PC-3 (cell line): ENCODE data around the gene PHETA1. TPM values are rescaled to one million over a fixed set of nuclear protein-coding genes. Genes with fewer than 3 reads are reported as not detected.

Source experiments
- ATAC-seq: fragments of 200-7000 bp; cut with Tn5 transposase; 2 replicates; pipeline ENCODE4 v1.9.1; 2020; ENCODE audit warnings: mild to moderate bottlenecking, moderate library complexity
- BruUV-seq: library from RNA; stranded (reverse); fragments of 400-500 nt; replicated peaks from 2 replicates; lab custom pipeline; 2021; lab: Mats Ljungman, UMichigan
- CTCF ChIA-PET: fragments of 300-600 bp; sonication (Branson Sonifier 250); formaldehyde crosslinking; loops from one replicate; lab custom pipeline; 2022; ENCODE audit warnings: antibody characterized with exemption; lab: Charles Lee
- POLR2A ChIA-PET: fragments of 300-600 bp; sonication (Branson Sonifier 250); formaldehyde crosslinking; loops from one replicate; lab custom pipeline; 2022; ENCODE audit warnings: antibody characterized with exemption; ENCODE audit not compliant: unreplicated experiment; lab: Charles Lee
- DNase-seq: peaks from one replicate; pipeline ENCODE4 v3.0.0-alpha.2; 2015
- H2AFZ ChIP-seq: fragments of 300-600 bp; sonication (generic); 2 replicates; pipeline ENCODE4 v1.6.0; 2016; ENCODE audit warnings: antibody characterized with exemption, low read length
- H3F3A ChIP-seq: fragments of 300-600 bp; sonication (generic); one replicate; pipeline ENCODE4 v1.6.0; 2017; ENCODE audit warnings: antibody characterized with exemption, low read length, control low read depth, mild to moderate bottlenecking; ENCODE audit not compliant: unreplicated experiment
- H3K27ac ChIP-seq: fragments of 300-600 bp; sonication (generic); 2 replicates; pipeline ENCODE4 v1.5.1; 2016; ENCODE audit warnings: mild to moderate bottlenecking, low read length
- H3K27me3 ChIP-seq: fragments of 300-600 bp; sonication (generic); 2 replicates; pipeline ENCODE4 v1.6.1; 2016; ENCODE audit warnings: low read length, mixed read lengths
- H3K36me3 ChIP-seq: fragments of 300-600 bp; sonication (generic); 2 replicates; pipeline ENCODE4 v1.6.1; 2016; ENCODE audit warnings: low read depth, mixed run types, low read length, mixed read lengths
- H3K4me1 ChIP-seq: fragments of 300-600 bp; sonication (generic); 2 replicates; pipeline ENCODE4 v1.5.1; 2016; ENCODE audit warnings: low read length; ENCODE audit not compliant: insufficient read depth
- H3K4me2 ChIP-seq: fragments of 300-600 bp; sonication (generic); 2 replicates; pipeline ENCODE4 v1.6.0; 2016; ENCODE audit warnings: low read length
- H3K4me3 ChIP-seq: fragments of 300-600 bp; sonication (generic); 2 replicates; pipeline ENCODE4 v1.5.1; 2016; ENCODE audit warnings: mild to moderate bottlenecking, low read length, mixed read lengths
- H3K79me2 ChIP-seq: fragments of 300-600 bp; sonication (generic); 2 replicates; pipeline ENCODE4 v1.6.1; 2017; ENCODE audit warnings: low read length, mixed read lengths
- H3K9ac ChIP-seq: fragments of 300-600 bp; sonication (generic); 2 replicates; pipeline ENCODE4 v1.6.0; 2016; ENCODE audit warnings: mild to moderate bottlenecking, low read length
- H3K9me2 ChIP-seq: fragments of 300-600 bp; sonication (generic); replicated peaks from 2 replicates; pipeline ENCODE4 v1.6.1; 2016; ENCODE audit warnings: mixed run types, low read length, mixed read lengths
- H3K9me3 ChIP-seq: fragments of 300-600 bp; sonication (generic); 2 replicates; pipeline ENCODE4 v1.6.1; 2016; ENCODE audit warnings: low read length, mixed read lengths
- H4K20me1 ChIP-seq: fragments of 300-600 bp; sonication (generic); 2 replicates; pipeline ENCODE4 v1.6.1; 2016; ENCODE audit warnings: low read length, mixed read lengths
- EZH2 ChIP-seq: fragments of 300-600 bp; sonication (generic); IDR thresholded peaks from one replicate; pipeline ENCODE4 v1.6.1; 2017; ENCODE audit warnings: antibody characterized with exemption, mild to moderate bottlenecking, low read length; ENCODE audit not compliant: unreplicated experiment
- EZH2phosphoT487 ChIP-seq: fragments of 300-600 bp; sonication (generic); IDR thresholded peaks from 2 replicates; pipeline ENCODE4 v1.6.1; 2018; ENCODE audit warnings: mild to moderate bottlenecking, antibody characterized with exemption, low read length, borderline replicate concordance
- intact Hi-C: fragments of 100-400 bp; cut with micrococcal nuclease; formaldehyde crosslinking; loops from 2 replicates; pipeline ENCODE4 v1.9.0; 2023
- total RNA-seq: library from RNA; depleted of rRNA; stranded (reverse); fragments of >200 nt; gene quantifications from 2 replicates; pipeline ENCODE4 v1.2.3, GENCODE V29; 2014; rRNA removed

PHETA1 gene
- total RNA-seq, 1 experiment from 2014 or later: 18.6 TPM

- ChIA-PET CTCF (no interaction called here), POLR2A (no interaction called here)
- no peaks in the 10 kb centered on the region for H3K79me2 ChIP-seq
- no peak overlapping the region for H3K4me3 ChIP-seq
- BruUV-seq: no TSS peak
- H3K36me3 ChIP-seq: no peaks in the 10 kb centered on the region
- peak; percentile 17 for DNase-seq
- no peak for ATAC-seq
- H3K9me2 ChIP-seq: no peaks in the 10 kb centered on the region
- H3K27ac ChIP-seq: no peak overlapping the region
- intact Hi-C loops: loop anchor here (5.0 kb wide), 2 partner anchors 39 to 374 kb away; no protein-coding TSS in a partner anchor
- H3F3A ChIP-seq: no peaks in the 10 kb centered on the region
- H4K20me1 ChIP-seq: no peaks in the 10 kb centered on the region
- no peaks in the 10 kb centered on the region for H3K9me3 ChIP-seq
- no peak overlapping the region for H3K9ac ChIP-seq
- peaks cover 28% of the 10 kb centered on the region for H3K4me1 ChIP-seq
- H3K27me3 ChIP-seq: no peaks in the 10 kb centered on the region
- no peak overlapping the region for H3K4me2 ChIP-seq
- TF ChIP-seq EZH2phosphoT487 (no peak), EZH2 (no peak)
- H2AFZ ChIP-seq: no peak overlapping the region
Measured at GRCh38 chr12:111311011-111311410, 57.9 kb downstream of the PHETA1 start.

Other genes starting within 250 kb of the PHETA1 start
- 12.9 and 34.6 TPM in 2 replicates for gene SH2B3, start 36.8 kb upstream of the PHETA1 start, total RNA-seq
- 17.2 and 24.3 TPM in 2 replicates for gene ATXN2, start 230.2 kb upstream of the PHETA1 start, total RNA-seq